Limb (tissue), 2 donors: ENCODE data around the gene PHOSPHO2.

Source experiments
- DNase-seq, 2 donors: peaks; one replicate each; pipeline ENCODE4 v3.0.0-alpha.2; 2016; ENCODE audit errors: extremely low spot score in 2 of 2

The PHOSPHO2 gene, protein sequence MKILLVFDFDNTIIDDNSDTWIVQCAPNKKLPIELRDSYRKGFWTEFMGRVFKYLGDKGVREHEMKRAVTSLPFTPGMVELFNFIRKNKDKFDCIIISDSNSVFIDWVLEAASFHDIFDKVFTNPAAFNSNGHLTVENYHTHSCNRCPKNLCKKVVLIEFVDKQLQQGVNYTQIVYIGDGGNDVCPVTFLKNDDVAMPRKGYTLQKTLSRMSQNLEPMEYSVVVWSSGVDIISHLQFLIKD

DNA sequence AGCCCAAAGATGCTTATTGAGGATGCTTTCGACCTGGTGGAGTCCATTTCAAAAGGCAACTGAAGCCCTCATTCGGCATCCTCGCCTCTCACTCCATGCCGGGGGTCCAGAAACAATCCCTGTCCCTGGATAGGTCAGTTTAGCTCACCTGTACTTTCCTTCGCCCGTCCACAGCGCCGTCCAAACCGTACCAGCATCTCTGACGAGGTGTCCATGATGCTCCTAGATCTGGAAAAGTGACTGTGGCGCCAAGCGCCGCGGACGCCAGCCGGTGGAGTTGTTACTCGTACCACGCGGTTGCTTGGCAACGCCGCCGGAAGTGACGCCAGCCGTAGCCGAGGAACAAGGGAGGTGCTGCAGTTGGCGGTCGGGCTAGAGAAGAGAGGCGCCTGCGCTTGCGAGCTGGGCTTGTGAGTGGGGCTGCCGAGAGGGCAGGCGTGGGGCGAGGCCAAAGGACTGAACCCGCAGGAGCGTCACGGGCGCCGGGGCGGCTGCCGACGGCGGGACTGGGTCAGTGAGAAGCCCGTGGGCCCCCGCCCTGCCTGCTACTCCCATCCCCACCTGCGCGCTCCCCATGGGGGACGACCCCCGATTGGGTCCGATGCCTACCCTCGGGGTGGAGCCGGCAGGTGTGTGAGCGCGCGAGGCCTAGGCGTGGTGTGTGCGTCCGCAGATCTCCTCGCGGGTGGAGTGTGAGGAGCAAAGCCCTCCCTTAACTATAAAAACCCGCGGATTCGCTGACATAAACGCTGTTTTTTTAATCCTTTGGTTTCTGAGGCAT lies at the start of gene PHOSPHO2, which contains the start of gene CFAP210:
Gene PHOSPHO2, plus strand, starts transcription at position 357 of the 781 bp plus-strand sequence. CDS start 6,503 bp downstream, outside the sequence.
Gene CFAP210, minus strand, starts transcription at position 293 of the 781 bp plus-strand sequence. Its CDS starts 78 bp downstream, at position 215.
- DNase-seq = peak; percentile 98 to 99

DNA sequence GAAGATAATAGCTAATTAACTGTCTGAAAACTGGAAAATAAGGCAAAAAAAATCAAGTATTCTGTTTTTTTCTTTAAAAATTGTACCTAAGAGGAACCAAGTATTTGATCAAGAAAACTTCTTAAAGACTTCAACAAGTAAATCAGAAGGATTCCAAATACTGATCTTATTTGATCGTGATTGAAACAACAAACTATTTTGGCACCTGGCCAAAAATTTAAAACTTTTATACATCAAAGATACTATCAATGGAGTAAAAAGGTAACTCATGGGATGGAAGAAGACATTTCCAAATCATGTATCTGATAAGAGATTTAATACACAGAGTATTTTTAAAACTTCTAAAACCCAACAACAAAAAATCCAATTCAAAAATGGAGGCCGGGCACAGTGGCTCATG lies 46.8 kb upstream of the PHOSPHO2 start:
- DNase-seq = no peak

DNA sequence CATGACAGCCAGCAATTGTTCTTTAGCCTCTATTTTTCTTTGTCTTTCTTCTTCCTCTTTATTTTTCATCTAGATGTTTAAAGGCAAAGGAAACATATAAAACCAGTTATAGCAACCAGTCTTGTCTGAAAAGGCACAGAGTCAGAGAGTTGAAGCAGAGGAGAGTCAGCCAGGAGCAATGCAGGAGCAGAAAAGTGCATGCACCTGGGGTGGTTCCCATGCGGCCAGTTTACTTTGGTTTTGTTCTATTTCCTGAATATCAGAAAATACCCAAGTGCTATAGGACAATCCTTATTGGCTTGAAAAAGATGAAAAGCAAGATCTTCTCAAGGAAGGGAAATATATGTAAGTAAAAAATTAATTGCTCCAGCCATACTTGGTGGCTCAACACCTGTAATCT lies 45.0 kb upstream of the PHOSPHO2 start:
- DNase-seq = no peak

DNA sequence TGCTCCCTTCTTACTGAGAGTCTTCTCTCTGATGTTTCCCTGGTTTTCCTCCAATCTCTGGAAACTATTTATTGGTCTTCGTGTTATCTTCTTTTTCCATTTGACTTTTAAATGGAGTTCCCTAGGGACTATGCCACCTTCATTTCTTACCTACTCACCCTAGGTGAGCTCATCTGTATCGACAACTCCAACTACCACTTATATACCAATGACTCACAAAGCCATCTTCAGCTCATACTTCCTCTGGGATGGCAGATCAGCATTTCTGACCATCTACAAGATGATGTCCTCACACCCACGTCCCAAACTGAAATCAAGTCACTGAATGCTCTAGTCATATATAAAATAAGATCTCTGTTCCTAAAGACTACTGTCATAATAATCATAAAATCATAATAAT lies 40.6 kb upstream of the PHOSPHO2 start:
- no peak for DNase-seq

DNA sequence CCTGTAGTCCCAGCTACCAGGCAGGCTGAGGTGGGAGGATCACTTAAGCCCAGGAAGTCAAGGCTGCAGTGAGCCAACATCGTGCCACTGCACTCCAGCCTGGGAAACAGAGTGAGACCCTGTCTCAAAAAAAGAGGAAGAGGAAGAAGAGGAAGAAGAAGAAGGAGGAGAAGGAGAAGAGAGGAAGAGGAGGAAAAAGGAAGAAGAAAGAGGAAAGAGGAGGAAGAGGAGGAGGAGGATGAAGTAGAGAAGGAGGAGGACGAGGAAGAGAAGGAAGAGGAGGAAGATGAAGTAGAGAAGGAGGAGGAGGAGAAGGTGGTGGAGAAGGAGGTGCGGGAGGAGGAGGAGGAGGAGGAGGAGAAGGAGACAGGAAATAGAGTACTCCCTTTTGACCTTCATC lies 38.1 kb upstream of the PHOSPHO2 start:
- DNase-seq = no peak

DNA sequence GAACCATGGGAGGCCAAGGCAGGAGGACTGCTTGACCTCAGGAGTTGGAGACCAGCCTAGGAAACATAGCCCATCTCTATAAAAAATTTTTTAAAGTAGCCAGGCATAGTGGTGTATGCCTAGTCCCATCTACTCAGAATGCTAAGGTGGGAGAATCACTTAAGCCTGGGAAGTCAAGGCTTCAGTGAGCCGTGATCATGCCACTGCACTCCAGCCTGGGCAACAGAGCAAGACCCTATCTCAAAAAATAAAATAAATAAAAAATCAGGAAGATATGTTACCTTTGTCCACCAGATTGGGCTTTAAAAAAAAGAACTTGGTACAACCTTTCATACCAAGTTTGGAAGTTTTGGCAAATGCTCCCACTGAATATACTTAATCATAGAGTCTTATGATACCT lies 35.4 kb upstream of the PHOSPHO2 start:
- no peak for DNase-seq

DNA sequence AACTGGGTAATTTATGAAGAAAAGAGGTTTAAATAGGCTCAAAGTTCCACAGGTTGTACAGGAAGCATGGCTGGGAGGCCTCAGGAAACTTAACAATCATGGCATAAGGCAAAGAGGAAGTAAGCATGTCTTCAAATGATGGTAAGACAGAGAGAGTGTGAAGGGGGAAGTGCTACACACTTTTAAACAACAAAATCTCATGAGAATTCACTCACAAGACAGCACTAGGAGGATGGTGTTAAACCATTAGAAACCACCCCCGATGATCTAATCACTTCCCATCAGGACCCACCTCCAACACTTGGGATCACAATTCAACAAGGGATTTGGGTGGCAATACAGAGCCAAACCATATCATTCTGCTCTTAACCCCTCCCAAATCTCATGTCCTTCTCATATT lies 34.9 kb upstream of the PHOSPHO2 start:
- no peak for DNase-seq

DNA sequence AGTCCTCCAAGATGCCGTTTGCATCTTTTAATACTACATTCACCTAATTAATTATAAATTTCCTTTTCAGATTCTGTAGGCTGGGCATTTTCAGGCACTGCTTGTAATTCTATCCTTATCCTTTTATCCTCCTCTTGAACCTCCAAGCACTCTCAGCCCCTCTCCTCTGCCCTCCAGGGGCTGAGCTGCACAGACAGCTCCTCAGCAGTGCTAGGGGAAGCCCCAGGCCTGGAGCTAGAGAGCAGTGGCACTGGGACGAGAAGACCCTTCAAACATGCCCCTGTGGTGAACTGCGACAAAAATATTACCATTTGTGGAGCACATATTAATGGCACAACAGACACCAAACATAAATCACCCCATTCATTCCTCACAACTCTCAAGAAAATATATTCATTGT lies 33.0 kb upstream of the PHOSPHO2 start:
- DNase-seq = no peak

DNA sequence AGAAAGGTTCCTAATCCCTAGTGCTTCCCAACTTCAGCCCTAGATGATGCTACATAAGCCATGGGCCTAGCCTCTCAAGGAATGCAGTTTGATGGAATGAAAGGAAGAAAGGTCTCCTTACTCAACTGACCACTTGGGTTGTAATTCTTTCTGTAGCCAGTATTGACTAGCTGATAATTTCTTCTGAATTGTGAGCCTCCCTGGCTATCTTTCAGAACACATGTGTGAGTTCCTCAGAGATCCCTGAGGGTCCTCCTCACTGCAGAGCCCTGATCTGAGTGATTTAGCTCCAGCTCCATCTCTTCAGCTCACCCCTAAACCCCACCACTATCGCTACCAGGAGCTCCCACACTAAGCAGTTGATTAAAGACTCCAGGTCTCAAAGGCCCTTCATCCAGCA lies 31.5 kb upstream of the PHOSPHO2 start:
- no peak for DNase-seq

DNA sequence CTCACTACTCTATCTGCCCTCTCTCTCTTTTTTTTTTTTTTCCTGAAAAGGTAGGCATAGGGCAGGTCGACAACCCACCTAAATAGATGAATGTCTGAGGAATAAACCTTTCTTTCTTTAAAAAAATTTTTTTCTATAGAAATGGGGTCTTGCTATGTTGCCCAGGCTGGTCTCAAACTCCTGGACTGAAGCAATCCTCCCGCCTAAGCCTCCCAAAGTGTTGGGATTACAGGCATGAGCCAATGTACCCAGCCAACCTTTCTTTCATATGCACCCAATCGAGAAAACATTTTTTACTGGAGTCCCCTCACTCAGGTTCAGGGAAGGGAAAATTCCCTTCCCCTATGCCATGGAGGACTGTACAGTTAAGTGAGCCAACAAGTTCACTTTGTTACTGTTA lies 31.0 kb upstream of the PHOSPHO2 start:
- DNase-seq = no peak

DNA sequence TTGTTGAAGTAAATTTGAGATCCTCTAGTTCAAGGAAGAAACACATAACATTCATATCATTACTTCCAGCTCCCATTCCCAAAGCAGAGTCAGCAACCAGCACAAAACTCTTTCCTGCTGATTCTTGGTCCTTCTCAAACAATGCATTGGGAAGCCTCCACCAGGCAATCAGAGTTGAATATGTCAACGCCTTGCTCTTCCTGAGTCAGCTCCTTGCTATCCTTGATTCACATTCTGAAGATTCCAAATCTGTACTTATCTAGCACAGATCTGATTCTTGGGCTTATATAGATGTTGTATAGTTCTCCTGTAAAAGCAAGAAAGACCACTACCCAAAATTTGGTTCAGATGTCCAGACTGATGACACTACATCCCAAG lies 29.7 kb upstream of the PHOSPHO2 start:
- DNase-seq = no peak

DNA sequence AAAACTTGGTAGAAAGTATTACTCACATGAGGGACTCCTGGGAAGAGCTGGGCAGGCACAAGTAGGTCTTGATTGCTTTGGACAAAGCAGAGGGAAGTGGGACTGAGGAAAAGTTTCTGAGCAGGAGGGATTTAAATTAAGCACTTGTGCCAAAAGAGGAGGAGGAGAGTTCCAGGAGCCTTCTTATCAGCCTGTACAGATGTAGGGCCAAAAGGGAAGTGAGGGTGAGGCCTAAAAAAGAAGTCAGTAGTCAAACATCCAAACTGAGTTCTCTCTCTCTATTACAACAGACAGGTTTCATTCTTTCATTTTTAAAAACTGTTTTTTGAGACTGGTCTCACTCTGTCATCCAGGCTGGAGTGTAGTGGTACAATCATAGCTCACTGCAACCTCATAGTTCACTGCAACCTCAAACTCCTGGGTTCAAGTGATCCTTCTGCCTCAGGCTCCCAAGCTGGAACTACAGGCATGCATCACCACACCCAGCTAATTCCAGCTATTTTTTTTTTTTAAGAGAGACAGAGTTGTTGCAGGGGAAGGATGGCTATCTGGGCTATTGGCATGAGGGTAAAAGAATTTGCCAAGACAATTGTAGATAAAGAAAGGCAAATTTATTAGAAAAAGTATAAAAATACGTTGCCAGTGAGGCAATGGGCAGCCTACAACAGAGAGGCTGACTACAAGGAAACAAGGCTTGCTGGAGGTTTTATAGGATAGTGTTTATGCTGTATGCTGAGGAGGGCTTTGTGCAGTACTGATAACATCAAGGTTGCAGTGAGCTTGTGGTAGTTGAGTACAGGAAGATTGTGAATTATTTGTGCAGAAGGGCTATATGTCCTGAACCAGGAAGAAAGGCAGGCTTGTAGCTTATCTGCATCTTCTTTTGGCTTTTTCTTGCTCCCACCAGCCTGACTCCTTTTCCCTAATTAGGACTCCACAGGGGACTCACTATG lies 29.0 kb upstream of the PHOSPHO2 start:
- DNase-seq = no peak

DNA sequence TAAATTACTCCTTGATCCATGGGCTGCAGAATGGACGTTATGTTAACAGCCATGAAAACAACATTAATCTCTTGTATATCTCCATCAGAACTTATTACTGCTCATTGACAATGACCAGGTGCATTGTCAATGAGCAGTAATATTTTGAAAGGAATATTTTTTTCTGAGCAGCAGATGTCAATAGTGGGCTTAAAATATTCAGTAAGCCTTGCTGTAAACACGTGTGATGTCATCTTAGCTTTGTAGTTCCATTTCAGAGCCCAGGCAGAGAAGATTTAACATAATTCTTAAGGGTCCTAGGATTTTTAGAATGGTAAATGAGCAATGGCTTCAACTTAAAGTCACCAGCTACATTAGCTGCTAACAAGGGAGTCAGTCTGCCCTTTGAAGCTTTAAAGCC lies 26.7 kb upstream of the PHOSPHO2 start:
- no peak for DNase-seq

DNA sequence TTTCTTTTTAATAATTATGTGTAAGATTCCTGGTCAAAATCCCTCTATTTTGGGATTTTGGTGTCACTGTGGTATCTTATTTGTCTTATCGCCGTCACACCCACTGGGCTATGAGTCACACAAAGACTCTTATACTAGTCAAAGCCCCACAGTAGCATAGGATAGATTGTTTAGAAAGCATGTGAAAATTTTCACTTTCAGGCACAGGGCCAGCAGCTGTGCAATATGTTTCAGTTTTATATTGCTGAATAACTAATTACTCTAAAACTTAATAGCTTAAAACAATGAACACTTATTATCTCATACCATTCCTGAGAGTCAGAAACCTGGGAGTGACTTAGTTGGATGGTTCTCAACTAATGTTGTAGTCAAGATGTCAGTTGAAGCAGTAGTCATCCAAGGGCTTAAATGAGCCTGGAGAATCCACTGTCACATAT lies 24.0 kb upstream of the PHOSPHO2 start:
- DNase-seq = no peak

DNA sequence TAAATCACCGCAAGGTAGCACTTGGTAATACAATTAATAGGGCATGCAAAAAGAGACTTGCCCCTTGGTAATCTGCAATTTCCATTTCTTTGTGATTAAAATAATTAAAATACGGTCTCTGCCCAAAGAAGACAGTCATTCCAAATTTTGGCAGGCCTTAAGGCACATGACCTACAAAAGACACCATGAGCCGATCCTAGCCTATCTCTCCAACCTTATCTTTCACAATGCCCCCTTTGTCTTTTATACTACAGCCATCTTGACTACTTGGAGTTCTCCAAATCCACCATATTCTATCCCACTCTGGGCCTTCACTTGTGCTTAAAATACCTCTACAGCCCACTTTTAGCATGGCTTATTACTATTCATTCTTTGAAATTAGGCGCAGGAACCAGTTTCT lies 23.3 kb upstream of the PHOSPHO2 start:
- no peak for DNase-seq

DNA sequence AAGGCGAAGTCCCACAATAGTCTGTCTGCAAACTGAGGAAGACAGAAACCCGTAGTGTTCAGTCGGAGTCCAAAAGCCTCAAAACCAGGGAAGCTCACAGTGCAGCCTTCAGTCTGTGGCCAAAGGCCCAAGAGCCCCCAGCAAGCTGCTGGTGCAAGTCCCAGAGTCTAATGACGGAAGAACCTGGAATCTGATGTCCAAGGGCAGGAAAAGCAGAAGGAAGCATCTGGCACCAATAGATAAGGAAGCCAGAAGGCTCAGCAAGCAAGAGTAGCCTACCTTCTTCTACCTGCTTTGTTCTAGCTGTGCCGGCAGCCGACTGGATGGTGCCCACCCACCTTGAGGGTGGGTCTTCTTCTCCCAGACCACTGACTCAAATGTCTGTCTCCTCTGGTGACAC lies 21.9 kb upstream of the PHOSPHO2 start:
- DNase-seq = no peak

DNA sequence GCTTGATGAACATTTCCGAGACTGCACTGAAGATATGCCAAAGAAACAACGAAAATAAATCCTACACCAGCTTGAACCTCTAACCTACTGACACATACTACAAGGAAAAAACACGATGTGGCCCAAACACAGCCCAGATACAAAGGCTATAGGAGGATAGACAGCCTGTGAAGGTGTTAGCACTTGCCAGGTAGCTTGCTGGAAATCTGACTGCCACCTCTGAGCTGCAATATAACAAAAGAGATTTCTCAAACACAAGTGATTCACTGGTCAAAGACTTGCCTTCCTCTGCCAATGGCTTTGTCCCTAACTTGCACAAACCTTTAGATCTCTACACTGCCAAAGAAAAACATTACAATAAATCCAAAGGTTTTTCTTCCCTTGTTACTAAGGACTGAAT lies 21.2 kb upstream of the PHOSPHO2 start:
- no peak for DNase-seq

DNA sequence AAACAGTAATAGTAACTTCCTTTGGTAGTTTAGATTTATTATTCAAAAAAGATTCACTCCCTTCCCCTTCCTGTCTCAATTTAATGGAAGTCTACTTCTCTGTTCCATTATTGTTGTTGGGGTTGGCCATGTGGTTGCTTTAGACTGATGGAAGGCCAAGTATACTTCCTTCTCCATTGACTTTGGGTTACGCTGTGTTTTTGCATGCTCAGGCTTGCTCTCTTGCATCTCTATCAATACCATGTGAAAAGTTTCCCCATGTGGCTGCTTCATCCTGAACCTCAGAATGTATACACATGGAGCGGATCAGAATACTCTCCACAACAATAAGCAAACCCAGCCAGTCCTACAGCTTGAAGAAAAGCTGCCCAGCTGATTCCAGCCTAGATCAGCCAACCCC lies 20.3 kb upstream of the PHOSPHO2 start:
- no peak for DNase-seq

DNA sequence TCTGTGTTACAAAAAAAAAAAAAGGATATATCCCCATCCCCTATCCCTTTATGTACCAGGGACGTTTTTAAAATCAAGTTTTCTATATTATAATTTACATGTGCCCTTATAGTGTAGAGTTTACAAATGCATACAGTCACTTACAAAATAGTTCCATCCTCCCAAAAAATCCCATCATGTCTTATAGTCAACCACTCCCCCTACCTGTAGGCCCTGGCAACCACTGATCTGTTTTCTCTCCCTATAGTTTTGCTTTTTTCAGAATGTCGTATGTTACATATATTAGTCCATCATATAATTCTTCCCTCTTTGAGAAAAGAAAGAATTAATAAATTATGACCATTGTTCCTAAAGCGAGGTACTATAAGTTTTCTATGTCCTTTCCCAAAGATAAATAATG lies 17.9 kb upstream of the PHOSPHO2 start:
- no peak for DNase-seq

DNA sequence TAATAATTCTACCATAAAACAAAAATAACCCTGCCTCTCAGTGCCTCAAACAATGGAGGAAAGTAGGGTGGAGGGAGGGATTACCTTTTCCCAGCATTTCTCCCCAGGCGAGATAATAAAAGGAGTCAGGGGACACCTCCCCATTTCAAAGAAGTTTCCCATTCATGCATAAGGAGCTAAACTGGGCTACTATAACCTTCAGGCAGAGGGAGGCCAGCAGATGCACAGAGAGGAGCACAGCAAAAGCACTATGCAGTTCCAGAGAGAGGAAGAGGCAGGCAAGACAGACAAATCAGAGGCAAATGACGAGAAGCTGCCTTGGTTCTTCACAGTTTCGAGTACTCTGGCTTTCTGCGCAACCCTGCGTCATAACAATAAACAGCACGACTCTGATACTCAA lies 17.4 kb upstream of the PHOSPHO2 start:
- DNase-seq = no peak

DNA sequence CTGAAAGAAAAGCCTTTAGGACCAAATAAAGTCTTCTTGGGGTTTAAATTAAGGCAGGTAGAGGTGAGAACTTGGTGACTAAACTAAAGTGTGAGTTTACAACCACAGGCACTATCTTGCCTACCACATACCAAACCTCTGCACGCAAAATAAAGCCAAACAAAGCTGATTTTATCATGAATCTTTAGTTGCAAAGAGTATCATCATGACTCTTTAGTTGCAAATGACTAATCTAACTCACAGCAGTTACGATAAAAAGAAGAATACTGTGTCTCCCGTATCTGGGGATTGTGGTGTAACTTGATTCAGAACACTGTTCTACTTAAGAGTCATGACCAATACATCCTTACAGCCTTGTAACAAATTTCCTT lies 11.2 kb upstream of the PHOSPHO2 start:
- no peak for DNase-seq
